ENCODE measurements around the gene LYSMD2.
A peak's percentile ranks its signal among the peaks of the same experiment; 100 is the strongest.

The LYSMD2 gene

GRCh38 chr15:51736751-51737521 lies 519 bp downstream of the LYSMD2 start:
- Histone ChIP-seq H3K4me2 (ENCODE audit: low read length) (peak overlapping the region; percentile 53), H3K27me3 (ENCODE audit: insufficient read depth, low read length) (no peaks in the 10 kb centered on the region), H3K79me2 (ENCODE audit: insufficient read depth, low read length) (no peaks in the 10 kb centered on the region), H3F3A (ENCODE audit: insufficient read depth, low read length) (no peaks in the 10 kb centered on the region), H3K4me3 (ENCODE audit: low read depth, low read length, poor library complexity, severe bottlenecking) (peak overlapping the region; percentile 60), H3K9me3 (ENCODE audit: low read length) (no peaks in the 10 kb centered on the region), H4K20me1 (ENCODE audit: insufficient read depth, low read length) (no peaks in the 10 kb centered on the region), H3K9me2 (ENCODE audit: low read depth, low read length) (no peaks in the 10 kb centered on the region), H3K36me3 (ENCODE audit: insufficient read depth, low read length) (no peaks in the 10 kb centered on the region), H3K27ac (ENCODE audit: low read depth, low read length, poor library complexity, severe bottlenecking) (no peak overlapping the region), H2AFZ (ENCODE audit: low read length) (no peak overlapping the region), H3K4me1 (ENCODE audit: insufficient read depth, low read length, severe bottlenecking) (peaks cover 39% of the 10 kb centered on the region), H3K9ac (ENCODE audit: low read length) (peak overlapping the region; percentile 58)
- no peak for TF ChIP-seq EZH2 (IDR thresholded peaks at IDR 0.05; ENCODE audit: borderline replicate concordance, low read length)
- no peak for TF ChIP-seq CTCF (IDR thresholded peaks at IDR 0.05; ENCODE audit: low read length)

- Histone ChIP-seq H2AFZ (ENCODE audit: low read length) (no peak overlapping the region), H3K9ac (ENCODE audit: low read length) (no peak overlapping the region), H3K27me3 (ENCODE audit: insufficient read depth, low read length) (no peaks in the 10 kb centered on the region), H3K9me2 (ENCODE audit: low read depth, low read length) (no peaks in the 10 kb centered on the region), H3K27ac (ENCODE audit: low read depth, low read length, poor library complexity, severe bottlenecking) (no peak overlapping the region), H3K4me1 (ENCODE audit: insufficient read depth, low read length, severe bottlenecking) (peaks cover 48% of the 10 kb centered on the region), H4K20me1 (ENCODE audit: insufficient read depth, low read length) (no peaks in the 10 kb centered on the region), H3F3A (ENCODE audit: insufficient read depth, low read length) (no peaks in the 10 kb centered on the region), H3K4me2 (ENCODE audit: low read length) (peak overlapping the region; percentile 53), H3K9me3 (ENCODE audit: low read length) (no peaks in the 10 kb centered on the region), H3K36me3 (ENCODE audit: insufficient read depth, low read length) (no peaks in the 10 kb centered on the region), H3K79me2 (ENCODE audit: insufficient read depth, low read length) (no peaks in the 10 kb centered on the region), H3K4me3 (ENCODE audit: low read depth, low read length, poor library complexity, severe bottlenecking) (peak overlapping the region; percentile 60)
- no peak for TF ChIP-seq EZH2 (IDR thresholded peaks at IDR 0.05; ENCODE audit: borderline replicate concordance, low read length)
- no peak for TF ChIP-seq CTCF (IDR thresholded peaks at IDR 0.05; ENCODE audit: low read length)
Measured at GRCh38 chr15:51736069-51736468, 1.4 kb downstream of the LYSMD2 start.

GRCh38 chr15:51735228-51736010 lies 2.0 kb downstream of the LYSMD2 start:
- no peak overlapping the region for H3K27ac ChIP-seq (ENCODE audit: low read depth, low read length, poor library complexity, severe bottlenecking)
- peak overlapping the region; percentile 53; the same call in 1 of the 2 replicates for H3K4me2 ChIP-seq (ENCODE audit: low read length)
- no peaks in the 10 kb centered on the region for H4K20me1 ChIP-seq (ENCODE audit: insufficient read depth, low read length)
- no peaks in the 10 kb centered on the region for H3K27me3 ChIP-seq (ENCODE audit: insufficient read depth, low read length)
- H3F3A ChIP-seq (ENCODE audit: insufficient read depth, low read length), result no peaks in the 10 kb centered on the region
- TF ChIP-seq EZH2 (IDR thresholded peaks at IDR 0.05; ENCODE audit: borderline replicate concordance, low read length), result no peak
- TF ChIP-seq CTCF (IDR thresholded peaks at IDR 0.05; ENCODE audit: low read length), result peak; percentile 49
- H2AFZ ChIP-seq (ENCODE audit: low read length), result no peak overlapping the region
- H3K9me2 ChIP-seq (ENCODE audit: low read depth, low read length), result no peaks in the 10 kb centered on the region
- H3K4me1 ChIP-seq (ENCODE audit: insufficient read depth, low read length, severe bottlenecking), result peaks cover 54% of the 10 kb centered on the region
- H3K79me2 ChIP-seq (ENCODE audit: insufficient read depth, low read length), result no peaks in the 10 kb centered on the region
- H3K36me3 ChIP-seq (ENCODE audit: insufficient read depth, low read length), result no peaks in the 10 kb centered on the region
- no peaks in the 10 kb centered on the region for H3K9me3 ChIP-seq (ENCODE audit: low read length)
- H3K9ac ChIP-seq (ENCODE audit: low read length), result no peak overlapping the region
- peak overlapping the region; percentile 60 for H3K4me3 ChIP-seq (ENCODE audit: low read depth, low read length, poor library complexity, severe bottlenecking)
